Midbrain (tissue), 1 donor: Measurements from ENCODE around the gene PTGS1.
"Not testable (repeated sequence)": the region's sequence is repeated elsewhere in the genome, so short reads cannot be mapped to it uniquely, and the experiment has no call there.

ENCODE experiments used
- DNase-seq: peaks from one replicate; lab custom pipeline; 2025; lab: John Stamatoyannopoulos, UW

Gene PTGS1

DNA sequence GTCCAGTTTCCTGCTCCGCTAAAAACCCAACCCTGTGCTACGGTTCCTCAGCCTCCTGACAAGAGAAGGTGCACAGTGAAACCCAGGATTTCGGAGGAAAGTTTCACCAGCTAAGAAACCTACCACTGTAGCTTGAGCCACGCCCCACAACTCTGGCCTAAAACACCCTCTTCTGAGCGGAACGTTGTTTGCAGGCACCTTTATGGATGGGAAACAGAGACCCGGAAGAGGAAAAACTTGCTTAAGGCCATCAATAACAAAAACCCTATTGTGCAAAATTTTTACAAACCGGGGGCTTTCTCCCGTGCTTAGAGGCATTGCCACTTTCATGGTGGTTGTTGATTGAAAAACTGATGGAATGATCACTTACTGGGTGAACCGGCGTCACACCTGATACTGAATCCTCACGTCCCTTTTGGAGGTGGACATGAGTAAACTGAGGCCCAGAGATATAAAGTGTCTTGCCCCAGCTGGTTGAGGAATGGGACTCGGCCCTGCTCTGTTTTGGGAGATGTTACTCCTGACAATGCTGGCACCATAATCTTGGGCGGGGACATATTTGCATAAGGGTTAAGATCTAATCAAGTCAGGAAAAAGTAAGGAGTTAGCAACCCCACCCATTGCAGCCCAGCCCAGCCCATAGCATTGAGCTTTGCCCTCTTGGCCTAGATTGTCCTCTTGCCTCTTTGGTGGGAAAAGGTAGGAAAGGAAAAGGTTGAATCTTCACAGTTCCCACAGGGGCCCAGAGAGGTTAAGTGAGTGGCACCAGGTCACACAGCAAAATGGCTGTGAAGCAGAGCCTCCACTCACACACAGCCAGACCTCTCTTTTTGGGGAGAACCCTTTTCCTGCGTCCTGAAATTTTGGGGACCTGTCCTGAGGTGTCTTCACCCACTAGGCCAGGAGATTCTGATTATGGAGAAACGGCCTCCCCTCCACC, 23.2 kb upstream of the PTGS1 start:
- no peak for DNase-seq

DNA sequence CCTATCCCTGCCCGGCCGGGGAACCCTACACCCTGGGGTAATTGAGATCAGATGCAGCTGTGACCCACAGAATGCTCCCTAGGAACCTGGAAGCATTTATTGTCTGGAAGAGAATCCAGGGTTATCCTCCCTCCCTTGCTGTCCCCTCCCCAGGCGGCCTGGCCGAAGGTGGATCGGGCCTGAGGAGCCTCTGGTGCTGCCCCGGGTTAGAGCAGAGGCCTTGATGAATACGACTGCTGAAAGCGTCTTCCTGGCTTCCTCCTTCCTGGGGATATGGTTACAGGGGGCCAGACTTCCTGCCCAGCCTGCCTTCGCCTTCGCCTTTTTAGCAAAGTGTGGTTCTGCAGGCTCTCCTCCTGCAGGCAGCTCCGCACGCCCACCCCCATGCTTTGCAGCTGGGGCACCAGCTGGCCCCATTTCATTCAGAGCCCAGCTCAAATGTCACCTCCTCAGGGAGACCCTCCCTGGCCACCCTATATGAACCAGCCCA, 22.5 kb upstream of the PTGS1 start:
- DNase-seq: no peak

DNA sequence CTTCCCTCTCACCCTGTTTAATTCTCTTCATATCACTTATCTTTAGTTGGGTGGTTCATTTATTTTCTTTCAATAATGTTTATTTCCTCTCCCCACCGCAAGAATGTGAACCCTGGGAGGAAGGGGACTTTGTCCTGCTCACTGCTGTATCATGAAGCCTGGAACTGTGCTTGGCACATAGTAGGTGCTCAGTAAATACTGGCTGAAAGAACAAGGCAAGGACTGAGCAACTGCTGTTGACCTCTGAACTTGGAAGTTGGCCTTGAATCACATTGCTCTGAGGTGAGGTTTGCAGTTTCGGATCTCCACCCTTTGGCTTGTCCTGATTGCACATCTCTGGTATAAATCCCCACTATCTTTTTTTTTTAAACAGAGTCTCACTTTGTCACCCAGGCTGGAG, 22.0 kb upstream of the PTGS1 start:
- DNase-seq: no peak

DNA sequence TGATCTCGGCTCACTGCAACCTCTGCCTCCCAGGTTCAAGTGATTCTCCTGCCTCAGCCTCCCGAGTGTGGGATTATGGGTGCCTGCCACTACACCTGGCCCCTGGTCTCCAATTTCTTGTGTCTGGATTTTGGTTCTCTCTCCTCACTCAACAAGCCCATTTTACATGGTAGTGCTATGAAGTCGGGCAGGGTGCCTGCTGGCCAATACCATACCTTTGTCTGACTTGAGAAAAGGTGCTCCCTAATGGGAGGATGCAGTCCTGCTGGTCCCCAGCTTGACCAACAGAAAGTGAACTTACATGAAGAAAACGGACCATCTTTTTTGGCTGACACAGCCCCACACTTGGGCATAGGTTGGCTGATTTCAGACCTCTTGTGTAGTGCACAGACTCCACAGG, 21.6 kb upstream of the PTGS1 start:
- no peak for DNase-seq

DNA sequence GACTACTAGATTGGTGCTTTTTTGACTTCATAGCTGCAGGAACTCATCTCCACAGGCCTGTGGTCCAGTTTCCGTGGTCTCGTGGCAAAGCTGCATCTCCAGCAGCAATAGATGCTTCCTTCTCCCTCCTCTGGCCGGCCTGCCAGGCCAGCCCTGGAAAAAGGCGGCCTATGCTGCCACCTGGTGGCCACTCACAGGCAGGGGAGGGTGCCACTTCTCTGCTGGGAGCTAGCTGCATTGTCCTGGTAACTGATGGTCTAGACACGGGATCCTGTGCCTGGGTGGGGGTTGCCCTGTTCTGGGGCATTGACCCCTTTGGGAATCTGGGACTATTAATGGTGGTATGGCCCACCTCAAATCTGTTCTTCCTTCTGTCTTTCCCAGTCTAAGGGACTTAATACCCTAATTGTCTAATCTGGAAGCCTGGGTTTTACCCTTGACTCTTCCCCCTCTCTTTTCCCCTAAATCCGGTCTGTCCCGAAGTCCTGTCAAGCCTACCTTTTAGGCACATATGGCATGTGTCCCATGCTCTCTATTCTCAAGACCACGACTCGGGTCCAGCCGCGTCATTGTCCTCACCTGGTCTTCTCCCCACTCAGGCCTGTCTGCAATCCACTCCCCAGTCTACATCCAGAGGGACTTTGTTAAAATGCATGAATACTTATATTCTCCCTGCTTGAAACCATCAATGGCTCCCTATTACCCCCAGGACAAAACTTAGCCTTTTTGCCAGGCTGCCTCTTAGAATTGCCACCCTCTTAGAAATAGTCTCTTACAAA, 20.1 kb upstream of the PTGS1 start:
- peak; percentile 90 for DNase-seq

DNA sequence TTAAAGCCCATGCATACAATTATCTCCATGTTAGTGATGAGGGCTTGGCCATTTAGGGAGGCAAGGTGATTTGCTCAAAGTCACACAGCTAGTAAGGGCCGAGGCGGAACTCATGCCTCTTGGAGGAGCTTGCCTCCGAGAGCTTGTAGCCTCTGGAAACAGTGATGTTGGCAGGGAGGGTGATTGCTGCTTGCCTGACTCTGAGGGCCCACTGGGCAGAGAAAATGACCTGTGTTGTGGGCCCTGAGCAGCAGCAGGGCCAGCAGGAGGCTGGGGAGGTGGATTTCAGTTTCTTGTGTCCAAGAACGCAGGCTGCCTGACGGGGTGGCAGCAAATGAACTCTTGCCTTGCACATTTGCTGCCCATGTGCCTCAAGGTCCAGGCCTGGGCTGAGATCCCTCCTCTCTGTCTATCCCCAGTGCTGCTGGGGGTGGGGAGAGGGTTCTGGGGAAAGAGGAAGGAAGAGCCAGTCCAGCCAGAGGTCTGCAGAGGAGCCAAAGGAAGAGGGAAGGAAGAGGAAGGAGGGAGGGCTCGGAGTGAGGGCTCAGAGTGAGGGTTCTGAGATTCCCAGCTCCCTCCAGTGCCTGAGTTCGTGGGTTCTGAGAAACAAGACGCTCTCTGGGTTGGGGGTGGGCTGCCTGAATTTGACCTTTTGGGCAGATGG, 16.2 kb upstream of the PTGS1 start:
- DNase-seq: no peak

DNA sequence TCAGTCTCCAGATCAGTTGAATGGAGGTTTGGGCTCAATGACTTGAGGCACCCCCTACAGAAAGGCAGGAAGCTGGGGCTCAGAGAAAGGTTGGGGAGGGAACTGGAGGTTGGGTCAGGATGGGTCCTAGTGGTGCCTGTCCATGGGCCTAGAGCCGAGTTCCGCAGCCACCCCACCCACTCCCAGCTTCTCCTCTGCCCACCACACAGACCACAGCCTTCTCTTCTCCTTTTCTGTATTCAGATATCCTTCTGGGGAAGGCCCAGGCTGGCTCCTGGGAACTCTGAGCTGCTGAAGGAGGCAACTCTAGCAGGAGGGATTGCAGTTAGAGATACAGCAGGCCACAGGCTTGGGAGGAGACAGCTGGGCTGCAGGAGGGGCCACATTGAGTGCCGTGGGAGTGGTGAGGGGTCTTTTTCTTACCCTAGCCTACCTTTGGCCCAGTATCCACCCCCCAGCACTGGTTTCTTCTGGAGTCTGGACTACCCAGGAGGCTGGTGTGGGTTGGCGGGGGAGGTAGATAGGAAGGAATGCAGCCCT, 15.4 kb upstream of the PTGS1 start:
- DNase-seq: no peak

DNA sequence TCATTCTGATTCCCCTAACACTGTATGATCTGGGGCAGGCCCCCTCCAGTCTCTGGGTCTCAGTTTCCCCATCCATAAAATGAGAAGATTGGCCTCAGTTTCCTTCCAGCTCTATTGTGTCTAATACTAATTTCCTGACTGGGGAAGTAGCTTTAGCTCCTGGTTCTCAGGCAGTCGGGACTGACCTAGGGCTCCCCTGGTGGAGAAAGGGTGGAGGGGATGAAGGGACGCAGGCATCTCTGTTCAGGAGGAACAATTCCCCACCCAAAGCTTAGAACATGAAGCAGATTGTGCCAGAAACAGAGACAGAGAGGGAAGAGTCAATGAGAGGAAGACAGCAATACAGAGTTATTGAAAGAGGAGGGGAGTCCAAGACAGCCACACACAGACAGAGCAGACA, 14.2 kb upstream of the PTGS1 start:
- no peak for DNase-seq

DNA sequence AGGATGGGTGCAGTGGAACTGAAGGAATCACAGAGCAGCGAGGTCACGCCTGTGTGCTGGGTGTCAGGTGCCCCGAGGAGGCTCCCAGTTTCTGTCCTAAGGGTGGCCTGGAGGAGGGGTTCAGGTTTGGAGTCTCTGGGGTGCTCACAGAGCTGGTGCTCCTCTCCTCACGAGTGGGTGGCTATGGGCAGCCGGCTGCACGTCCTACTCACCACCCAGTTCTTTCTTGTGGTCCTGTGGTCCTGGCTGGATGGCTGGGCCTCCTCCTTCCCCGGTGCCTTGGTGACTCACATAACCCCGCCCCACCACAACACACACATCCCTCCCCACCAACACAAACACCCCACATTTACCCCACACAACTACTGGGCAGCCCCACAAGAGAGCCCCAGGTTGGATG, 9.9 kb upstream of the PTGS1 start:
- no peak for DNase-seq

DNA sequence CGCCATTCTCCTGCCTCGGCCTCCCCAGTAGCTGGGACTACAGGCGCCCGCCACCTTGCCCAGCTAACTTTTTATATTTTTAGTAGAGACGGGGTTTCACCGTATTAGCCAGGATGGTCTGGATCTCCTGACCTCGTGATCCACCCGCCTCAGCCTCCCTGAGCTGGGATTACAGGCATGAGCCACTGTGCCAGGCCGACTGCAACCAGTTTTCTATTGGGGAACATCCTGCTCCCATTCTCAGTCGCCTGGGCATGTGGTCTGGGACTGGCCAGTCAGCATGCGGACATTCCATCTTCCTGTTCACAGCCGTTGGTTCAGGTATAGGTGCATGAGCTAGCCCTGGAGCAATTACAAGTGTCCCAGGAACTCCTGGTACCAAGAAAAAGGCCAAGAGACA, 7.7 kb upstream of the PTGS1 start:
- not testable (repeated sequence) for DNase-seq

DNA sequence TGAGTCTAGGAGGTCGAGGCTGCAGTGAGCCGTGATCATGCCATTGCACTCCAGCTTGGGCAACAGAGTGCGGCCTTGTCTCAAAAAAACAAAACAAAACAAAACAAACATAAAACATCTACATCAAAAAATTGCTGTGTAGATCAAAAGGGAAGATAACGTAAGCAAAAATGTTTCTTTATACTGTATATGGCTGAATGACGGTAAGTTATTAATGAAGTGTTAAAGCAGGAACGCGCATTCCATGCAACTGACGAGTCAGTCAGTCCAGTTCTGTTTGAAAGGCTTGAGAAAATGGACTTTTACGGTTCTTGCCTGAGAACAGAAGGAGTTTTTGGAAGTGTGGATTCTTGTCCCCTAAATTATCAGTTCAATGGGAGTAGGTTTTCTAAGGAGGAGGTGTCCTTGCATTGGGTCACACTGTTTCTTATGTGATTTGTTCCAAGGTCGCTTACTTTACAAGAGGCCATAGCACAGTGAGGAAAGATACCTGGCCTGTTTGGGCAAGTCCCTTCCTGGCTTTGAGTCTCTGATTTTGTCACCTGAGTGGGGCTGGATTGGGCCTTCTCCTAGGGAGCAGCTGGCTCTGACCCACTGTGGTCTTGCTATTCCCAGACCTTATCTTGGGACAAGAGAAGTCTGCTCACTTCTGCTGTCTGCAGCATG, 6.6 kb upstream of the PTGS1 start:
- no peak for DNase-seq

DNA sequence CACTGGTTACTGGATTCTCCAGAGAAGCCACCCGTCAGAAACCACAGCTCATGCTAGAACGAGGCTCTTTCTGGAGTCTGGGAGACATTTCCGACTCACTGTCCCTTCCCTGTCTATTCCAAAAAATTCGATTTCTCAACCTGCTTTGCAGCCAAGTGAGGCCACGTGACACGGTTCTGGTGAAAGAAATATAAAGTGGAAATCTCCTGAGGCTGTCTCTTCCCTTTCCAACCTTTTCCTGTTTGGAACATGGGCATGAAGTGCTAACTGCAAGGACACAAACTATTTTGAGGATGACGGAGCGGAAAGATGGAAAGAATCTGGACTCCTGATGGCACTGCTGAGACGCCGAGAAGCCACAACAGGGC, 6.1 kb upstream of the PTGS1 start:
- no peak for DNase-seq

DNA sequence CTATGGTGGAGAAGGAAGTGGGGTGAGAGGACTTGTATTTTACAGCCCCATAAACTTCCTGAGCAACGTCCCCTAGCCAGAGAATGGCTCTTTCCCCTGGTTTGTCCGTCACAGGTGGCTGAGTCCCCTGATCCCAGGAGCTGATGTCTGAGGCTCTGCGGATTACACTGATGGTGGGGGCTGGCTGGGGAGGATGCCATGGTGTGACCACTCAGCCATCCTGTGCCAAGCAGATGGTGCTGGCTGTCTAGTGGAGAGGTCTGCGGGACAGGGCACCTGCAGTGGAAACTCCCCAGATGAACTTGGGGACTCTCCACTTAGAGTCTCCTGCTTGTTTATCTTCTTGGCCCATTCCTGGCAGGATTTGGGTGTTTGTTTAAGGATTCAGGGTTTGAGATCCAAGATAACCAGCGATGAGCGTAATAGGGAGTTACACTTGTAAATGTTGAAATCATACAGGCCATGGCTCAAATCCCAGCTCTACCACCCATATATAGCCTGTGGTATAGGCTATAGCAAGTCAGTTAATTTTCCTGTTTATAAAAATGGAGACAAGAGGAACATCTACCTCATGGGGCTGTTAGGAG, 4.7 kb upstream of the PTGS1 start:
- no peak for DNase-seq

DNA sequence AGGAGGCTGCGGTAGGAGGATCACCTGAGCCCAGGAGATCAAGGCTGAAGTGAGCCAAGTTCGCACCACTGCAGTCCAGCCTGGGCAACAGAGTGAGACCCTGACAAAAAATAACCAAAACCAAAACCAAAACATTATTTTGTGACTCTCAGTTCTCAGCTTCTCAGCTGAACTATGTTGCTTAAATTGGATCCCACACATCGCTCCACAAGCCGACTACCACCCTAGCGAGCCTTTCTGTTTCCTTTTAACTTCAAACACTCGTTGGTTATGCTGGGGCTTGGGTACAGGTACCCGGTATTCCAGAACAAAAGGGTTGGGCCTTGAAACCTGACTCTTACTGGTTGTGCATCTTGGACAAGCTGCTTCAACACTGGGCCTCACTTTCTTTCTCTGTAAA, 3.8 kb upstream of the PTGS1 start:
- DNase-seq: no peak

DNA sequence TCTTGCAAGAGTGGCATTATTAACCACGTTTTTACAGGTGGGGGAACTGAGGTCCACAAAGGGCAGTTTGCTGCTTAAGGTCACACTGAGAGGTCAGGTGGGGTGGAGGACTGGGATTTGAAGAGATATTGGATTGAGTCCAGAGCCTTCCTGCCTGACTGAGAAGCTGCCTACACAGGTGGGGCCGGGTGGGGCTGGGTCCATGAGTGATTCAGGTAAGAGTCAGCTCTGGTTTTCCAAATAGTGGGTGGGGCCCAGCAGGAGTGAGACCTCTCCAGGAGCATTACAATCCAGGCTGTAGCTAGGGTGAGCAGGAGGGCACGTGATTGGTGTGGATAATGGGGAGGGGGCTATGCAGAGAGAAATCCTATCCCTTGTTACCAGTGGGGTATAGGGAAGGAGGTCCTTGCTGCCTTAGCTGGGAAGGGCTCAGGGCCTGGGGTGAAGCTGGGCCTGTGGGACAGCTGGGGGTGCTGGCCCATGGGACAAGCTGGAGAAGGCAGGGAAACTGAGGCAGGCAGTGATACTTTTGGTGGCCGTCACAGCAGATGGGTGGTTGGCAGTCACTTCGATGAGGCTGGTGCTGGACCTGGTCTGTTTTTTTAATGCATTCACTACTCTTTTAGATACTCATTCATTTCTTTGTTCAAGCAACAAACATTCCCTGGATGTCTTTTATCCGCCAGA, 2.9 kb upstream of the PTGS1 start:
- DNase-seq: no peak

DNA sequence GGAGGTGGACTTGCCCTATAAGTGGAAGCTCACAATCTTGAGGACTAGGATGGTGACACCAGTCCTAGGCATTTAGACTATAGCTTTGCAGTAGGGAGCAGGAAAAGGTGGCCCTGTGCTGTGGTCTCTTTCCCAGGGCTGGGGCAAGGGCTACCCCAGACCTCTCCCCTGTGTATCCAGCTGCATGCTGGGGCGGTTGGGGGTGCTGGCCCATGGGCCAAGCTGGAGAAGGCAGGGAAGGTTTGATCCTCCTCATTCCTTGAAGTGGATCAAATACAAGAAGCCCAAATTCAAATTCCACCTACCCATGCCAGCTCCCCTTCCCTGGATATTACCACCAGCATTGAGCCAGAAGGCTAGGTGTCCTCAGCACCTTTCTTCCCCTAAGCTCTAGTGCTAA, 2.2 kb upstream of the PTGS1 start:
- DNase-seq: no peak

DNA sequence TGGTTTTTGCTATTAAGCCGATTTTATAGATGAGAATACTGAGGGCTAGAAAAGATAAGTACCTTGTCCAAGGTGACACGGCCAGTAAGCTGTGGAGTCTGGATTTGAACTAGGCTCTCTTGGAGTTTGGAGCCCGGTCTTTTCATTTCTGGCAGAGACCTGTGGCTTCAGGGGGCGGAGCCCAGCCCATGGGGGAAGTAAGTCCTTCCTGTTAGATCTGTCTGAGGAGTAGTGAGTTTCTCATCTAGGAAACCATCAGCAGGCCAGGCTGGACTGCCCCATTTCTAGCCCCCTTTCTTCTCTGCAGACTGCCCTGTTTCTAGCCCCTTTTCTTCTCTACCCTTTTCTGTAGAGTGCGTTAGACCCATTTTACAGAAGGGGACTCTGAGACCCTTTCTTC, 521 bp upstream of the PTGS1 start:
- no peak for DNase-seq

DNA sequence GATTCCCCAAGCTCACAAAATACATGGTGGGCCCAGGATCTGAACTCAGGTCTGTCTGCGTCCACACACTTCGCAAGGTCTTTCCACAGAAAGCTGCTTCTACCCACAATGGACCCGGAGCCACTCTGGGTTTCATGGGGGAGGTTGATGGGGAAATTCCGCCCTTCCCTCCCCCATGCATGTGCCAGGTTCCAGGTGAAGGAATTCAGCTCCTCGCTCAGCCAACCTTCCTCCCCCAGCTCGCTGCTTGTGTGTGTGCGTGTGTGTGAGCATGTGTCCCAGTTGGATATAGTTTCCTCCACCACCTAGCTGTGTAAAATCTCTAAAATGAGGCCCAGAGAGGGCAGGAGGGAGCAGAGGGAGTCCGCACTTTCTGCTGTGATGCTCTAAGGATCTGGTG, 1.0 kb downstream of the PTGS1 start:
- no peak for DNase-seq

DNA sequence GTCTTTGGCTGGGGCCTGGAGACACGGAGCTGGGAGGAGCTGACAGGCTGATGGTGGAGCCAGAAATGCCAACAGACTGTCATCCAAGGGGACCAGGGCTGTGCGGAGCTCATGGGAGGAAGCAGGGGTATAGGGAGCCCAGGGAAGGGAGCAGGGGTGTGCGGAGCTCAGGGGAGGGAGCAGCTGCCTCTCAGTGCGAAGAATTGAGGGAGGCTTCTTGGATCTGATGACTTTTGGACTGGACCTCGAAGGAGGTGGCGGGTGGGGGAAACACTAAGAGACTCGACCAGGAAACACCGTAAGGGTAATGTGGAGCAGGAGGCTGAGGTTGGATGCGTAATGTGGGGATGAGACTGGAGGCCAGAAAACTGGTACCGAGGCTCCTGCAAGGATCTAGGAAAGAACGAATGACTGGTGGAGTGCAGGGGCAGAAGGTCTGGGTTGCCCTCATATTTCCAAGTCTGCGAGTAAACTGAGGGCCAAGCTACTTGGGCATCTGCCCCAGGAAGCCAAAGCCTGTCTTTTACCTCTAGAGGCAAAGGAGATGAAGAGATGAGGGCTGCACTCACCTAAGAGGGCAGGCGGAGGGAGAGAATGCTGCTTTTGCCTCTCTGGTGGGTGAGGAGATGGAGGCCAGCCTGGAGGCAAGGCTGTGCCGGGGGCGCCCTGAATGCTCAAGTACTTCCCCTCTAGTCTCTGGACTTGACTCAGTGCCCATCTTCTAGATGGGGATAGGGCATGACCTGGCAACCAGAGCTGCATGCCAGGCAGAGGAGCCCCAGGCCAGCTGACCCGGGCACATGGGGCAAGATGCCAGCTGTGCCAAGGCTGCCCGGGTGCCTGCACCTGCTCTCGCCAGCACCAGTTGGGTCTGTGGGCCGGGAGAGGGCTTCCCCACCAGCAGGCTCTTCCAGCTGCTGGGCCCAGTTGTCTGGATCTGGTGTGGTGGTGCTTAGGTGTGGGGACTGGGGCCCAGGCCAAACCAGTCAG, 2.3 kb downstream of the PTGS1 start:
- DNase-seq: no peak
